A549 (cell line): ENCODE results near the gene USP54.

ENCODE experiments used
- CTCF ChIP-seq: fragments of >200 bp; sonication (Bioruptor Twin); formaldehyde crosslinking; IDR thresholded peaks from 3 replicates; pipeline ENCODE4 v1.5.1; 2016
- EP300 ChIP-seq, 2 experiments: fragments of >200 bp; sonication (Bioruptor Twin); formaldehyde crosslinking; IDR thresholded peaks; 2 replicates in 1 of 2; 3 replicates in 1 of 2; pipeline ENCODE4 v1.6.1; 2016 to 2017
- KDM1A ChIP-seq: fragments of 200-600 bp; sonication (generic); IDR thresholded peaks from 2 replicates; pipeline ENCODE4 v1.6.1; 2016; ENCODE audit warnings: low read depth, mild to moderate bottlenecking
- PBX3 ChIP-seq: IDR thresholded peaks from 2 replicates; pipeline ENCODE4 v1.6.1; 2012
- POLR2A ChIP-seq: IDR thresholded peaks from 2 replicates; pipeline ENCODE4 v1.6.1; 2012; ENCODE audit warnings: mild to moderate bottlenecking, low read length

- no peak for TF ChIP-seq PBX3
- no peak for TF ChIP-seq CTCF
- TF ChIP-seq EP300 (IDR thresholded peaks at IDR 0.05), result no peak
- TF ChIP-seq KDM1A, result no peak
- TF ChIP-seq POLR2A, result no peak
These were observed 48.1 kb upstream of the USP54 start for GRCh38 chr10:73639286-73639685.
